A673 (cell line): Measurements from ENCODE around the gene GRHL3. TPM values are rescaled to one million over a fixed set of nuclear protein-coding genes. Genes with fewer than 3 reads are reported as not detected.

Experiments used
- BruUV-seq: library from RNA; stranded (reverse); fragments of 400-500 nt; replicated peaks from 2 replicates; lab custom pipeline; 2021; lab: Mats Ljungman, UMichigan
- CTCF ChIA-PET: fragments of 300-600 bp; sonication (Branson Sonifier 250); formaldehyde crosslinking; loops from one replicate; lab custom pipeline; 2022; ENCODE audit warnings: antibody characterized with exemption; lab: Charles Lee
- POLR2A ChIA-PET: fragments of 300-600 bp; sonication (Branson Sonifier 250); formaldehyde crosslinking; loops from one replicate; lab custom pipeline; 2022; ENCODE audit warnings: antibody characterized with exemption; ENCODE audit not compliant: low non-redundant PET; lab: Charles Lee
- DNase-seq: peaks from one replicate; pipeline ENCODE4 v3.0.0-alpha.2; 2015; ENCODE audit warnings: low spot score
- H3K27ac ChIP-seq: fragments of 200-600 bp; sonication (generic); 2 replicates; pipeline ENCODE4 v1.5.1; 2016; ENCODE audit warnings: mixed run types, low read depth, mild to moderate bottlenecking, mixed read lengths, antibody characterized with exemption, low read length; ENCODE audit not compliant: poor library complexity, severe bottlenecking
- H3K27me3 ChIP-seq: fragments of 200-600 bp; sonication (generic); replicated peaks from 2 replicates; pipeline ENCODE4 v1.6.1; 2017; ENCODE audit warnings: mixed run types, low read depth, mild to moderate bottlenecking, mixed read lengths, antibody characterized with exemption, low read length; ENCODE audit not compliant: insufficient read depth, poor library complexity
- H3K36me3 ChIP-seq: fragments of 200-600 bp; sonication (generic); 2 replicates; pipeline ENCODE4 v1.6.1; 2016; ENCODE audit warnings: mixed run types, mild to moderate bottlenecking, mixed read lengths, antibody characterized with exemption, low read length; ENCODE audit not compliant: insufficient read depth, poor library complexity, severe bottlenecking
- H3K4me1 ChIP-seq: fragments of 200-600 bp; sonication (generic); 2 replicates; pipeline ENCODE4 v1.6.1; 2017; ENCODE audit warnings: mixed run types, mild to moderate bottlenecking, mixed read lengths, antibody characterized with exemption, low read length; ENCODE audit not compliant: insufficient read depth, poor library complexity, severe bottlenecking
- H3K4me3 ChIP-seq: fragments of 200-600 bp; sonication (generic); 2 replicates; pipeline ENCODE4 v1.5.1; 2016; ENCODE audit warnings: low read depth, mixed run types, mild to moderate bottlenecking, mixed read lengths, low read length; ENCODE audit not compliant: poor library complexity, severe bottlenecking
- H3K9me3 ChIP-seq: fragments of 200-600 bp; sonication (generic); 2 replicates; pipeline ENCODE4 v1.6.1; 2016; ENCODE audit warnings: mixed run types, low read depth, mild to moderate bottlenecking, mixed read lengths, antibody characterized with exemption, low read length; ENCODE audit not compliant: poor library complexity, severe bottlenecking
- EZH2 ChIP-seq: fragments of 200-600 bp; sonication (generic); IDR thresholded peaks from 2 replicates; pipeline ENCODE4 v1.6.1; 2017; ENCODE audit warnings: borderline replicate concordance, low read depth, mild to moderate bottlenecking, mixed read lengths, antibody characterized with exemption, low read length; ENCODE audit not compliant: poor library complexity, severe bottlenecking
- intact Hi-C: fragments of 100-400 bp; cut with micrococcal nuclease; formaldehyde crosslinking; loops from one replicate; pipeline ENCODE4 v1.10.0; 2022; ENCODE audit not compliant: unreplicated experiment
- total RNA-seq: library from RNA; stranded (reverse); gene quantifications from 2 replicates; pipeline ENCODE4 v1.2.3, GENCODE V29; 2021
- TF ChIP-seq, protein P1 (sequence below): fragments of 300-800, 200-600 bp; sonication (generic); conservative IDR thresholded peaks from 2 replicates; pipeline ENCODE4 v1.5.1; 2017; ENCODE audit warnings: low read depth, mild to moderate bottlenecking, antibody characterized with exemption, low read length, moderate library complexity, mixed read lengths

GRHL3 gene
- total RNA-seq, 1 experiment from 2014 or later = not detected

GRCh38 chr1:24393892-24394291 lies 74.7 kb downstream of the GRHL3 start:
- no peaks in the 10 kb centered on the region for H3K27me3 ChIP-seq
- POLR2A ChIA-PET = no interaction called here
- no peaks in the 10 kb centered on the region for H3K9me3 ChIP-seq
- peak overlapping the region; percentile 2 for H3K27ac ChIP-seq
- intact Hi-C loops = loop anchor here (5.0 kb wide), 1 partner anchor 243 kb away; no protein-coding TSS in a partner anchor
- CTCF ChIA-PET = interaction anchor here (3.6 to 4.2 kb wide), 2 partner anchors 194 to 244 kb away, joined by 45 to 159 read pairs; no protein-coding TSS in a partner anchor
- H3K4me3 ChIP-seq = no peak overlapping the region
- H3K36me3 ChIP-seq = no peaks in the 10 kb centered on the region
- DNase-seq = no peak
- no TSS peak for BruUV-seq
- peaks cover 24% of the 10 kb centered on the region for H3K4me1 ChIP-seq
- no peak for TF ChIP-seq EZH2
- TF ChIP-seq, protein P1, sequence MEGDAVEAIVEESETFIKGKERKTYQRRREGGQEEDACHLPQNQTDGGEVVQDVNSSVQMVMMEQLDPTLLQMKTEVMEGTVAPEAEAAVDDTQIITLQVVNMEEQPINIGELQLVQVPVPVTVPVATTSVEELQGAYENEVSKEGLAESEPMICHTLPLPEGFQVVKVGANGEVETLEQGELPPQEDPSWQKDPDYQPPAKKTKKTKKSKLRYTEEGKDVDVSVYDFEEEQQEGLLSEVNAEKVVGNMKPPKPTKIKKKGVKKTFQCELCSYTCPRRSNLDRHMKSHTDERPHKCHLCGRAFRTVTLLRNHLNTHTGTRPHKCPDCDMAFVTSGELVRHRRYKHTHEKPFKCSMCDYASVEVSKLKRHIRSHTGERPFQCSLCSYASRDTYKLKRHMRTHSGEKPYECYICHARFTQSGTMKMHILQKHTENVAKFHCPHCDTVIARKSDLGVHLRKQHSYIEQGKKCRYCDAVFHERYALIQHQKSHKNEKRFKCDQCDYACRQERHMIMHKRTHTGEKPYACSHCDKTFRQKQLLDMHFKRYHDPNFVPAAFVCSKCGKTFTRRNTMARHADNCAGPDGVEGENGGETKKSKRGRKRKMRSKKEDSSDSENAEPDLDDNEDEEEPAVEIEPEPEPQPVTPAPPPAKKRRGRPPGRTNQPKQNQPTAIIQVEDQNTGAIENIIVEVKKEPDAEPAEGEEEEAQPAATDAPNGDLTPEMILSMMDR = no peak

DNA sequence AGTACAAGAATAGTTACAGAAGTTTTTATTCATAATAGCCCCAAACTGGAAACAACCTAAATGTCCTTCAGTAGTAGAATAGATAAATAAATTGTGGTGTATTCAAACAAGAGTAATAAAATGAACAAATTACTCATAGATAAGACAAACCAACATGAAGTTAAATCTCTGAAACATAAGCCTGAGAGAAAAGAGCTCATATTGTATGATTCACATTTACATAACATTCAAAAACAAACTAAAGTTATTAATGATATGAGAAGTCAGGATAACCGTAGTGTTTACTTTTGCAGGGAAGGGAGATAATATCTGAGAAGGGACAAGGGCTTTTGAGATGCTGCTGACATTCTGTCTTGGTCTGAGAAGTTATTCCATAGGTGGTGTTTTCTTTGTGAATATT lies 80.9 kb downstream of the GRHL3 start:
- H3K27me3 ChIP-seq = no peaks in the 10 kb centered on the region
- TF ChIP-seq EZH2 = no peak
- TF ChIP-seq, protein P1 = no peak
- ChIA-PET CTCF (interaction anchor here (0.9 kb wide), 1 partner anchor 201 kb away, joined by 3 read pairs; no protein-coding TSS in a partner anchor), POLR2A (no interaction called here)
- no peak for DNase-seq
- no peaks in the 10 kb centered on the region for H3K9me3 ChIP-seq
- no TSS peak for BruUV-seq
- H3K36me3 ChIP-seq = no peaks in the 10 kb centered on the region
- H3K4me1 ChIP-seq = no peaks in the 10 kb centered on the region
- intact Hi-C loops = no loop called here
- H3K4me3 ChIP-seq = no peak overlapping the region
- no peak overlapping the region for H3K27ac ChIP-seq

GRCh38 chr1:24403806-24404205 lies 84.6 kb downstream of the GRHL3 start:
- DNase-seq = no peak
- no TSS peak for BruUV-seq
- Histone ChIP-seq H3K4me1 (no peaks in the 10 kb centered on the region), H3K9me3 (peaks cover 4% of the 10 kb centered on the region), H3K36me3 (no peaks in the 10 kb centered on the region), H3K27me3 (no peaks in the 10 kb centered on the region), H3K27ac (no peak overlapping the region), H3K4me3 (no peak overlapping the region)
- intact Hi-C loops = no loop called here
- TF ChIP-seq, protein P1 = no peak
- no peak for TF ChIP-seq EZH2
- ChIA-PET CTCF (no interaction called here), POLR2A (no interaction called here)

Other genes with a start within 250 kb of the GRHL3 start
- not detected in 2 replicates for gene MYOM3, start 207.2 kb upstream of the GRHL3 start, total RNA-seq
- gene IL22RA1, start 176.2 kb upstream of the GRHL3 start, total RNA-seq = 0.24 TPM in 2 replicates
- gene IFNLR1, start 132.1 kb upstream of the GRHL3 start, total RNA-seq = 1.4 and 2.0 TPM in 2 replicates
- gene STPG1, start 94.4 kb downstream of the GRHL3 start, total RNA-seq = 7.2 and 8.6 TPM in 2 replicates
- gene NIPAL3, start 96.4 kb downstream of the GRHL3 start, total RNA-seq = 6.5 and 7.3 TPM in 2 replicates
- 7.4 and 9.1 TPM in 2 replicates for gene RCAN3, start 183.5 kb downstream of the GRHL3 start, total RNA-seq
- gene NCMAP, start 236.7 kb downstream of the GRHL3 start, total RNA-seq = not detected in 2 replicates